ENCODE results near the gene TINCR.

TINCR gene

GRCh38 chr19:5561559-5561958 is 6.2 kb downstream of the TINCR start:
- Histone ChIP-seq H3K4me2 (ENCODE audit: low read depth, low read length, poor library complexity, severe bottlenecking) (no peak overlapping the region), H3K9me3 (ENCODE audit: insufficient read depth, low read length) (no peaks in the 10 kb centered on the region), H3K36me3 (ENCODE audit: low read length) (no peaks in the 10 kb centered on the region)

GRCh38 chr19:5560156-5560555 is 7.6 kb downstream of the TINCR start:
- H3K79me2 ChIP-seq (ENCODE audit: insufficient read depth, low read length), result no peaks in the 10 kb centered on the region
- H3F3A ChIP-seq (ENCODE audit: insufficient read depth), result no peaks in the 10 kb centered on the region
- no peaks in the 10 kb centered on the region for H4K20me1 ChIP-seq (ENCODE audit: low read depth, low read length)
- no peak overlapping the region for H3K4me2 ChIP-seq (ENCODE audit: low read depth, low read length, poor library complexity, severe bottlenecking)
- H3K36me3 ChIP-seq (ENCODE audit: low read length), result no peaks in the 10 kb centered on the region
- H3K9me3 ChIP-seq (ENCODE audit: insufficient read depth, low read length), result no peaks in the 10 kb centered on the region
- H3K9ac ChIP-seq (ENCODE audit: low read length), result no peak overlapping the region
- H3K9me2 ChIP-seq (replicated peaks; ENCODE audit: insufficient read depth, low read length), result no peaks in the 10 kb centered on the region
- H2AFZ ChIP-seq (ENCODE audit: low read depth, low read length, severe bottlenecking), result no peak overlapping the region
- H3K4me3 ChIP-seq (ENCODE audit: insufficient read depth, low read length, poor library complexity, severe bottlenecking), result no peak overlapping the region
- no peaks in the 10 kb centered on the region for H3K27me3 ChIP-seq (ENCODE audit: low read length)
- TF ChIP-seq EZH2phosphoT487 (conservative IDR thresholded peaks at IDR 0.05; ENCODE audit: low read length), result no peak
- TF ChIP-seq CTCF (IDR thresholded peaks at IDR 0.05; ENCODE audit: insufficient read depth, low read length, poor library complexity, severe bottlenecking), result no peak
- H3K27ac ChIP-seq (ENCODE audit: low read depth, low read length), result no peak overlapping the region

More at GRCh38 chr19:5561559-5561958, 6.2 kb downstream of the TINCR start:
- no peaks in the 10 kb centered on the region for H3K27me3 ChIP-seq (ENCODE audit: low read length)
- TF ChIP-seq CTCF (IDR thresholded peaks at IDR 0.05; ENCODE audit: insufficient read depth, low read length, poor library complexity, severe bottlenecking) (peak; percentile 67), EZH2phosphoT487 (conservative IDR thresholded peaks at IDR 0.05; ENCODE audit: low read length) (no peak)
- H3K4me3 ChIP-seq (ENCODE audit: insufficient read depth, low read length, poor library complexity, severe bottlenecking), result no peak overlapping the region
- H3K79me2 ChIP-seq (ENCODE audit: insufficient read depth, low read length), result no peaks in the 10 kb centered on the region
- no peaks in the 10 kb centered on the region for H3F3A ChIP-seq (ENCODE audit: insufficient read depth)
- no peak overlapping the region for H2AFZ ChIP-seq (ENCODE audit: low read depth, low read length, severe bottlenecking)
- no peak overlapping the region for H3K27ac ChIP-seq (ENCODE audit: low read depth, low read length)
- no peak overlapping the region for H3K9ac ChIP-seq (ENCODE audit: low read length)
- H3K9me2 ChIP-seq (replicated peaks; ENCODE audit: insufficient read depth, low read length), result no peaks in the 10 kb centered on the region
- H4K20me1 ChIP-seq (ENCODE audit: low read depth, low read length), result no peaks in the 10 kb centered on the region

- Histone ChIP-seq H3K4me3 (ENCODE audit: insufficient read depth, low read length, poor library complexity, severe bottlenecking) (no peak overlapping the region), H3K9ac (ENCODE audit: low read length) (no peak overlapping the region), H3K9me2 (replicated peaks; ENCODE audit: insufficient read depth, low read length) (no peaks in the 10 kb centered on the region), H3K79me2 (ENCODE audit: insufficient read depth, low read length) (no peaks in the 10 kb centered on the region), H2AFZ (ENCODE audit: low read depth, low read length, severe bottlenecking) (no peak overlapping the region), H3K27ac (ENCODE audit: low read depth, low read length) (no peak overlapping the region), H3F3A (ENCODE audit: insufficient read depth) (no peaks in the 10 kb centered on the region), H3K4me2 (ENCODE audit: low read depth, low read length, poor library complexity, severe bottlenecking) (no peak overlapping the region), H3K27me3 (ENCODE audit: low read length) (no peaks in the 10 kb centered on the region), H3K9me3 (ENCODE audit: insufficient read depth, low read length) (no peaks in the 10 kb centered on the region), H4K20me1 (ENCODE audit: low read depth, low read length) (no peaks in the 10 kb centered on the region), H3K36me3 (ENCODE audit: low read length) (no peaks in the 10 kb centered on the region)
- TF ChIP-seq EZH2phosphoT487 (conservative IDR thresholded peaks at IDR 0.05; ENCODE audit: low read length) (no peak), CTCF (IDR thresholded peaks at IDR 0.05; ENCODE audit: insufficient read depth, low read length, poor library complexity, severe bottlenecking) (no peak)
Measured at GRCh38 chr19:5559804-5560133, 8.0 kb downstream of the TINCR start.

Measured in SU-DHL-6 (cell line).